CD4-positive, alpha-beta memory T cell (primary cell): ENCODE measurements around the gene TYMP. TPM values are rescaled to one million over a fixed set of nuclear protein-coding genes. Genes with fewer than 3 reads are reported as not detected.

Source experiments
- CTCF ChIA-PET: fragments of 350-600 bp; sonication (Branson Sonifier 250); formaldehyde crosslinking; loops from one replicate; lab custom pipeline; 2021; ENCODE audit warnings: inconsistent platforms; ENCODE audit not compliant: partially characterized antibody; lab: Charles Lee
- POLR2A ChIA-PET: fragments of 350-600 bp; sonication (Branson Sonifier 250); formaldehyde crosslinking; loops from one replicate; lab custom pipeline; 2021; ENCODE audit not compliant: partially characterized antibody; lab: Charles Lee
- DNase-seq, 5 donors: peaks; one replicate each; pipeline versions ENCODE4 v3.0.0 to v3.0.0-alpha.2; 2020 to 2022; ENCODE audit warnings: mixed read lengths in 1 of 5
- H3K27ac ChIP-seq: one replicate; pipeline ENCODE4 v1.7.0; 2013; ENCODE audit warnings: low read depth, low read length
- H3K27me3 ChIP-seq: 2 replicates; pipeline ENCODE4 v1.7.0; 2013; ENCODE audit warnings: mild to moderate bottlenecking, low read length, moderate library complexity; ENCODE audit not compliant: insufficient read depth
- H3K36me3 ChIP-seq: 2 replicates; pipeline ENCODE4 v1.7.0; 2013; ENCODE audit warnings: mild to moderate bottlenecking, low read length, moderate library complexity; ENCODE audit not compliant: insufficient read depth
- H3K4me1 ChIP-seq: 2 replicates; pipeline ENCODE4 v1.7.0; 2013; ENCODE audit warnings: mild to moderate bottlenecking, low read length, moderate library complexity; ENCODE audit not compliant: insufficient read depth
- H3K4me3 ChIP-seq, 2 donors: one replicate each; pipeline ENCODE4 v1.7.0; 2013; ENCODE audit warnings: low read length in 2 of 2, mild to moderate bottlenecking in 1 of 2
- H3K9me3 ChIP-seq, 2 donors: one replicate each; pipeline ENCODE4 v1.7.0; 2013; ENCODE audit warnings: low read length in 2 of 2, control low read depth in 1 of 2; ENCODE audit not compliant: control insufficient read depth in 1 of 2
- H3K27ac Mint-ChIP-seq, 7 donors: one replicate each; pipeline ENCODE4 v1.8.0; 2020 to 2021; ENCODE audit warnings: mixed read lengths in 7 of 7, mild to moderate bottlenecking in 6 of 7, inconsistent platforms in 3 of 7, moderate library complexity in 3 of 7
- H3K27me3 Mint-ChIP-seq, 2 donors: one replicate each; pipeline ENCODE4 v1.8.0; 2020 to 2021; ENCODE audit warnings: mixed read lengths in 2 of 2
- H3K36me3 Mint-ChIP-seq, 2 donors: one replicate each; pipeline ENCODE4 v1.8.0; 2020 to 2021; ENCODE audit warnings: mixed read lengths in 2 of 2, inconsistent platforms in 1 of 2, mild to moderate bottlenecking in 1 of 2
- H3K4me1 Mint-ChIP-seq, 4 donors: one replicate each; pipeline ENCODE4 v1.8.0; 2020 to 2021; ENCODE audit warnings: mixed read lengths in 4 of 4, mild to moderate bottlenecking in 1 of 4
- H3K4me3 Mint-ChIP-seq, 8 donors: one replicate each; pipeline ENCODE4 v1.8.0; 2020 to 2021; ENCODE audit warnings: mixed read lengths in 8 of 8, mild to moderate bottlenecking in 7 of 8, moderate library complexity in 6 of 8, inconsistent platforms in 3 of 8
- H3K9me3 Mint-ChIP-seq, 8 donors: one replicate each; pipeline ENCODE4 v1.8.0; 2020 to 2021; ENCODE audit warnings: mixed read lengths in 8 of 8, mild to moderate bottlenecking in 5 of 8, inconsistent platforms in 3 of 8, moderate library complexity in 1 of 8
- intact Hi-C: fragments of 100-400 bp; cut with micrococcal nuclease; formaldehyde crosslinking; loops from one replicate; pipeline ENCODE4 v1.15.1; 2023
- polyA plus RNA-seq, 2 donors: library from polyadenylated mRNA; unstranded; fragments of 300-500 nt; fragmentation: Illumina TruSeq; gene quantifications; one replicate each; pipeline ENCODE4 v1.2.3, GENCODE V29; 2021
- total RNA-seq, 2 experiments: library from RNA; stranded (reverse); gene quantifications; one replicate each; pipeline ENCODE4 v1.2.3, GENCODE V29; 2021

The TYMP gene
- total and polyA plus RNA-seq, 4 experiments from 2014 or later: 15.7 to 30.9 (median 20.0) TPM

DNA sequence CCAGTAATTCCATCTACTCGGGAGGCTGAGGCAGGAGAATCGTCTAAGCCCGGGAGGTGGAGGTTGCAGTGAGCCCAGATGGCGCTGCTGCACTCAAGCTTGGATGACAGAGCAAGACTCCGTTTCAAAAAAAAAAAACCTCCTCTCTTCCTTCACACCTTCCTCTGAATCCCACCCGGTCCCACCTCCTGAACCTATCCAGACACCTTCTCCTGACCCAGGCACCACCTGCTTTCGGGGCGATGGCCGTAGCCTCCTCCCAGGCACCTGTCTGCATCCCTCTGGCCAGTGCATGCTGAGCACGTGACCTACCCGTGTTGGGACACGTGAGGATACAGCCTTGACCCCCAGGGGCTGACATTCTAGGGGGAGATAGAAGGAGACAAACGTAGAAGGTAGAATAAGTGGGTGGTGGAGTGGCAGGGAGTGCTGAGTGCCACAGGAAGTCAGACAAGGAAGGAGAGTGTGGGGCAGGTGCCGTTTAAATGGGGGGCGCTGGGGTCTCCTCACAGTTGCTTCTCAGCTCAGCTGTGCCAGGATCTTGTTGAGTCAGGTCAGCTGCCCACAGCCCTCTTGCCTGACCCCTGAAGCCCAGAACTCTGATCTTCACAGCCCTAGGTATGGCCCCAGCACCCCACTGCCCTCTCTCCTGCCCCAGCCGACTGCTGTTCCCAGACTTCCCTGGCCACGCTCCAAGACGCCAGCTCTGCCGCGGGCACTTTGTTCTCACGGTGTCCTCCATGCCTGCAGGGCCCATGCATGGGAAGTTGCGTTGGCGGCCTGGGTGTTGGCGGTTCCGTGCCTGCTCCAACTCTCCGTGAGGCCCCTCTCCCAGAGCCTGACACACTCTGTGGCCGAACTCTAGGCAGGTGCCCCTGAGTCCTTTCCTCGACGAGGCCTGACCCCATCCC, 44.3 kb downstream of the TYMP start:
- DNase-seq: no peak
- intact Hi-C loops: no loop called here
- Histone ChIP-seq H3K4me1 (peaks cover 11% of the 10 kb centered on the region), H3K27ac (no peak overlapping the region), H3K9me3 (no peaks in the 10 kb centered on the region), H3K4me3 (no peak overlapping the region), H3K27me3 (no peaks in the 10 kb centered on the region), H3K36me3 (no peaks in the 10 kb centered on the region)
- ChIA-PET CTCF (interaction anchor here (0.9 to 2.2 kb wide), 2 partner anchors 12 to 13 kb away, joined by 5 to 8 read pairs; no protein-coding TSS in a partner anchor), POLR2A (no interaction called here)
- H3K27ac Mint-ChIP-seq: peak overlapping the region in 1 of 7 donors; percentile 30
- H3K4me1 Mint-ChIP-seq: peaks cover 0 to 7% (median 2%) of the 10 kb centered on the region in 4 donors
- no peaks in the 10 kb centered on the region for H3K36me3 Mint-ChIP-seq
- no peaks in the 10 kb centered on the region for H3K9me3 Mint-ChIP-seq
- peak overlapping the region in 1 of 8 donors; percentile 7 for H3K4me3 Mint-ChIP-seq
- H3K27me3 Mint-ChIP-seq: no peaks in the 10 kb centered on the region

DNA sequence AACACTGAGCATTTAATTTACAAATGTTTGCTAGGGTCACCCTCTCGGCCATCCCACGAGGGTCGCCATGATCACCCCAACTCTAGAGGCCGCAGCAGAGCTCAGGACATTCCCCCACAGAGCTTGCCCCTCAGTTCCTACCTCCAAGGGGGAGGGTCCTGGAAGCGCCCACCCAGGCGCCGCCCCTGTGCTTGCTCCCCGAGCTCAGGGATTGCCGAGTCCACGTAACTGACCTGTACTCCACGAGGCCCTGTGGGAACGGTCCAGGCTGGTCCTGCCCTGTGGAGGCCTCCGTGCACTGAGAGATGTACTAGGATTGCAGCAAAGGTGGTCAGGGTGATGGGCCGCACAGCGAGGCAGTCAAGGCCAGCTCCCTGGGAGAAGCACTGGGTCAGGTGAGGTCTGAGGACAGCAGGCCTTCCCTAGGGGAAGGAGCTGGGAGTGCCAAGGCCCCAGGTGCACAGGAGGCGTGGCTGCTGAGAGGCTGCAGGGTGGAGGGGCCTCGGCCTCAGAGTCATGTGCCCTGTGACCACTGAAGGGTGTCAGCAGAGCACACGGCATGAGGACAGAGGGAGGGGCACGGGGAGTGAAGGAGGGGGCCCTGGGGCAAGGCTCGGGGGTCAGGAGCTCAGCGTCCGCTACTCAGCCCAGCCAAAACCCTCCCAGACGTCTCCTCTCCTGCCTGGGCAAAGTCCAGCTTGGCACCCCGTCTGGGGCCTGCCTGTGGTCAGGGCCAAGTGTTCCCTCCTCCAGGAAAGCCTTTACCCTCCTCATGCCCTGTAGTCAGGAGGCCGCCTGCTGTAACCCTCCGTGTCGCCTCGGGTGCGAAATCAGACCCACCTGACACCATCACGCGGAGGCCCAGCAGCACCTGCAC, 45.6 kb downstream of the TYMP start:
- H3K36me3 ChIP-seq: no peaks in the 10 kb centered on the region
- no peaks in the 10 kb centered on the region for H3K36me3 Mint-ChIP-seq
- ChIA-PET POLR2A (interaction anchor here (0.6 to 4.1 kb wide), 2 partner anchors 15 to 42 kb away, joined by 3 to 39 read pairs; no protein-coding TSS in a partner anchor), CTCF (interaction anchor here (0.9 kb wide), 2 partner anchors 14 to 41 kb away, joined by 4 to 5 read pairs; partner anchors contain the start of gene SCO2)
- peak overlapping the region in 3 of 8 donors; percentile 21 to 48 (median 46) for H3K4me3 Mint-ChIP-seq
- intact Hi-C loops: no loop called here
- peaks cover 2 to 15% (median 9%) of the 10 kb centered on the region in 4 donors for H3K4me1 Mint-ChIP-seq
- H3K27me3 ChIP-seq: no peaks in the 10 kb centered on the region
- no peak overlapping the region for H3K27ac Mint-ChIP-seq
- H3K4me1 ChIP-seq: peaks cover 11% of the 10 kb centered on the region
- H3K9me3 ChIP-seq: no peaks in the 10 kb centered on the region
- H3K4me3 ChIP-seq: no peak overlapping the region
- H3K9me3 Mint-ChIP-seq: no peaks in the 10 kb centered on the region
- H3K27ac ChIP-seq: no peak overlapping the region
- no peak for DNase-seq
- H3K27me3 Mint-ChIP-seq: no peaks in the 10 kb centered on the region

DNA sequence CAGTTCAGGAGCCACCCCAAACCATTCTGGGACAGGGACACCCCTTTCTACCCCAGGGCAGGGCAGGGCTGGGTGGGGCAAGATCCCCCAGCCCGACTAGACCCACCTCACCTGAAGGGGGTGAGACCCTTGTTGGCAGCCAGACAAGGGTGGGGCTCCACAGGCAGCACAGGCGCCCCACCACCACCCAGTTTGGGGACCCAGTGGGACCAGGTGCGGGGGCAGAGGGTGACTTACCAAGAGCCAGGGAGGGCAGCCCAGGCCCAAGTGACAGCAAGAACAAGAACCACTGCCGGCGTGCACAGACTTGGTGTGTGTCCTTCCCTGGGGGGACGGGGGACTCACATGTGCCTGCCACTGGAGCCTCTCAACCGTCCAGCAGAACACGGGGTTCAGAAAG, 46.3 kb downstream of the TYMP start:
- Mint-ChIP-seq H3K27me3 (no peaks in the 10 kb centered on the region), H3K9me3 (no peaks in the 10 kb centered on the region), H3K36me3 (no peaks in the 10 kb centered on the region), H3K4me1 (peaks cover 2 to 15% (median 9%) of the 10 kb centered on the region in 4 donors), H3K27ac (no peak overlapping the region), H3K4me3 (no peak overlapping the region)
- POLR2A ChIA-PET: interaction anchor here (0.6 to 4.1 kb wide), 2 partner anchors 14 to 42 kb away, joined by 3 to 39 read pairs; no protein-coding TSS in a partner anchor
- intact Hi-C loops: no loop called here
- no peaks in the 10 kb centered on the region for H3K36me3 ChIP-seq
- CTCF ChIA-PET: interaction anchor here (0.9 kb wide), 1 partner anchor 42 kb away, joined by 4 read pairs; the partner anchor contains the start of gene SCO2
- DNase-seq: no peak
- H3K27ac ChIP-seq: no peak overlapping the region
- peaks cover 11% of the 10 kb centered on the region for H3K4me1 ChIP-seq
- no peak overlapping the region for H3K4me3 ChIP-seq
- H3K27me3 ChIP-seq: no peaks in the 10 kb centered on the region
- H3K9me3 ChIP-seq: no peaks in the 10 kb centered on the region

DNA sequence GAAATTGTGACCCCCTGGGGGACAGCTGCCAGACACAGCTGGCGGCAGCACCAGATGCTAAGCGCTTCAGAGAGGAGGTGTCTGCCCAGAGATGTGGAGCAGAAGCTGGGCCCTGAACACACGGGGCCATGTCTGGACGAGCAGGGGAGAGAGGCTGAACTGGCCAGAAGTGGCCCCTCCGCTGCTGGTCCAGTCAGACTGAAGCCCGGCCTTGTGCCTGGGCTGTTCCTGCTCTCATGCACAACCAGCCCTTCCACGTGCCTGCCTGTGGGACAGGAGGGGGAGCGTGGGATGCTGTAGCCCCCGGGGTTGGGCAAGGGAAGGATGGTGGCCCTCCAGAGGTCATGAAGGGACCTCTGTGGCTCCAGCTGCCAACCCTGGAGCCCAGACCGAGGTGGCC, 46.7 kb downstream of the TYMP start:
- Mint-ChIP-seq H3K4me1 (peaks cover 2 to 15% (median 9%) of the 10 kb centered on the region in 4 donors), H3K27ac (no peak overlapping the region), H3K9me3 (no peaks in the 10 kb centered on the region), H3K27me3 (no peaks in the 10 kb centered on the region), H3K4me3 (peak overlapping the region in 3 of 8 donors; percentile 26 to 67 (median 60)), H3K36me3 (no peaks in the 10 kb centered on the region)
- no peaks in the 10 kb centered on the region for H3K36me3 ChIP-seq
- no peaks in the 10 kb centered on the region for H3K27me3 ChIP-seq
- H3K4me3 ChIP-seq: no peak overlapping the region
- no peaks in the 10 kb centered on the region for H3K9me3 ChIP-seq
- CTCF ChIA-PET: interaction anchor here (1.1 kb wide), 1 partner anchor 17 kb away, joined by 5 read pairs; no protein-coding TSS in a partner anchor
- H3K27ac ChIP-seq: no peak overlapping the region
- intact Hi-C loops: no loop called here
- H3K4me1 ChIP-seq: peaks cover 11% of the 10 kb centered on the region
- POLR2A ChIA-PET: interaction anchor here (1.0 to 4.1 kb wide), 2 partner anchors 14 to 39 kb away, joined by 5 to 39 read pairs; no protein-coding TSS in a partner anchor
- no peak for DNase-seq

DNA sequence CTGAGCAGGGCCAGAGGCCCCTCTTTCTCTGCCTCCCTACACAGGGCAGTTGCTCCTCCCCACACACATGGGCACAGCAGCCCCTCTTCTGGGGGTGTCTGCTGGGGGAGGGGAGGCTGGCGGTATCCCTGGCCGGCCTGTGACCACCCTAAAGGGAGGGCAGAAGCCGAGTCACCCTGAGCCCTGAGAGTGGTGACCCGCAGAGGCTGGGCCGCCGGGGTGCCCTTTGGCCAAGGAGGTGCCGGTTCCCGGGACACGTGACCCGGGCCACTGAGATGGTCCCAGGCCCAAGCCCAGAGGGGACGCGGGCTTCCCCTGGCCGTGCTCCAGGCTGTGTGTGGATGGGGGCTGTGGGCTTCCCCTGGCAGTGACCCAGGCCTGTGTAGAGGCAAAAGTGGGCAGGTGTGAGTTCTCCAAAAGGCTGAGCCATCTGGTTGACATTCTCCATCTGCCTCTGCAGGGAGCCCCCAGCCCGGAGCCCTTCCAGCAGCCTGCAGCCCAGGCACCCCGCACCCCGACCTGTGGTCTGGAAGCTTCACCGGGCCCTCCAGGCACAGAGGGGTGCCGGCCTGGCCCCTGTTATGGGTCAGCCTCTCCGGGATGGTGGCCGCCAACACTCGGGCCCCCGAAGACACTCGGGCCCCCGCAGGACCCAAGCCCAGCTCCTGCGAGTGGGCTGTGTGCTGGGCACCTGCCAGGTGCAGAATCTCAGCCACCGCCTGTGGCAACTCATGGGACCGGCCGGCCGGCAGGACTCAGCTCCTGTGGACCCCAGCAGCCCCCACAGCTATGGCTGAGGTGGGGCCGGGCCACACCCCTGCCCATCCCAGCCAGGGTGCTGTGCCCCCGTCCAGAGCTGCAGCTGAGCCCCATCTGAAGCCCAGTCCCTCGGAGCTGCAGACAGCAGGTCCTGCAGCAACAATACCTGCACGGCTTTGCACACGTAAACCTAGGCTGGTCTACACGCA, 47.4 kb downstream of the TYMP start:
- H3K9me3 ChIP-seq: no peaks in the 10 kb centered on the region
- CTCF ChIA-PET: interaction anchor here (1.1 kb wide), 1 partner anchor 17 kb away, joined by 5 read pairs; no protein-coding TSS in a partner anchor

More for the DNA sequence above, 47.4 kb downstream of the TYMP start:
- Histone ChIP-seq H3K4me3 (peak overlapping the region in 1 of 2 donors; percentile 35), H3K27ac (no peak overlapping the region), H3K4me1 (peaks cover 11% of the 10 kb centered on the region), H3K36me3 (no peaks in the 10 kb centered on the region), H3K27me3 (no peaks in the 10 kb centered on the region)
- Mint-ChIP-seq H3K36me3 (no peaks in the 10 kb centered on the region), H3K27me3 (no peaks in the 10 kb centered on the region), H3K27ac (no peak overlapping the region), H3K4me1 (peaks cover 2 to 16% (median 9%) of the 10 kb centered on the region in 4 donors), H3K9me3 (no peaks in the 10 kb centered on the region), H3K4me3 (peak overlapping the region; percentile 35 to 75 (median 70))
- intact Hi-C loops: no loop called here
- POLR2A ChIA-PET: interaction anchor here (1.0 to 4.1 kb wide), 5 partner anchors 13 to 43 kb away, joined by 3 to 39 read pairs (median 4); partner anchors contain the start of genes LMF2 and SCO2
- DNase-seq: no peak
